ENCODE measurements around the gene MRPL57.
"Not testable (repeated sequence)": the region's sequence is repeated elsewhere in the genome, so short reads cannot be mapped to it uniquely, and the experiment has no call there.

MRPL57 gene

GRCh38 chr13:21142766-21143165 is 33.7 kb upstream of the MRPL57 start:
- no peak for DNase-seq (ENCODE audit: low spot score)
- TF ChIP-seq, protein P1, sequence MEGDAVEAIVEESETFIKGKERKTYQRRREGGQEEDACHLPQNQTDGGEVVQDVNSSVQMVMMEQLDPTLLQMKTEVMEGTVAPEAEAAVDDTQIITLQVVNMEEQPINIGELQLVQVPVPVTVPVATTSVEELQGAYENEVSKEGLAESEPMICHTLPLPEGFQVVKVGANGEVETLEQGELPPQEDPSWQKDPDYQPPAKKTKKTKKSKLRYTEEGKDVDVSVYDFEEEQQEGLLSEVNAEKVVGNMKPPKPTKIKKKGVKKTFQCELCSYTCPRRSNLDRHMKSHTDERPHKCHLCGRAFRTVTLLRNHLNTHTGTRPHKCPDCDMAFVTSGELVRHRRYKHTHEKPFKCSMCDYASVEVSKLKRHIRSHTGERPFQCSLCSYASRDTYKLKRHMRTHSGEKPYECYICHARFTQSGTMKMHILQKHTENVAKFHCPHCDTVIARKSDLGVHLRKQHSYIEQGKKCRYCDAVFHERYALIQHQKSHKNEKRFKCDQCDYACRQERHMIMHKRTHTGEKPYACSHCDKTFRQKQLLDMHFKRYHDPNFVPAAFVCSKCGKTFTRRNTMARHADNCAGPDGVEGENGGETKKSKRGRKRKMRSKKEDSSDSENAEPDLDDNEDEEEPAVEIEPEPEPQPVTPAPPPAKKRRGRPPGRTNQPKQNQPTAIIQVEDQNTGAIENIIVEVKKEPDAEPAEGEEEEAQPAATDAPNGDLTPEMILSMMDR (IDR thresholded peaks at IDR 0.05; ENCODE audit: extremely low read depth, missing control alignments): no peak

DNA sequence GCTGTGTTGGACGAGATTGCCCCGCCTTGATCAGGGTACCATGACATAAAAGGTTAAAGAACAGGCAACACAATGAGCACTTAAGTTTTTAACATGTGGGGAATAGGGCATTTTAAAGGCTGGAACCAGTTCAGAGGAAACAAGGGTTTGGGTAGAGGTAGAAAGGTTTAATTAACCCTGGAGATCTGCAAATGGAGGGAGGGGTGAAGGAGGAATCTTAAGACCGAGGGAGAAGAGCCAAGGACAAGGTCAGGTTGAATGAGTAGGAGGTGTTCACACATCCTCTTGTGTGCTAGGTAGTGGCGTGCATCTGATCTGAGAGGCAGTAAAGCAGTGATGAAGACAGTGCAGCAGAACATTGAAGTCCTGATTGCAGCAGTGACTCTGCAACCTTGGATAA is 28.6 kb upstream of the MRPL57 start:
- TF ChIP-seq, protein P1 (IDR thresholded peaks at IDR 0.05; ENCODE audit: extremely low read depth, missing control alignments): no peak
- no peak for DNase-seq (ENCODE audit: low spot score)

DNA sequence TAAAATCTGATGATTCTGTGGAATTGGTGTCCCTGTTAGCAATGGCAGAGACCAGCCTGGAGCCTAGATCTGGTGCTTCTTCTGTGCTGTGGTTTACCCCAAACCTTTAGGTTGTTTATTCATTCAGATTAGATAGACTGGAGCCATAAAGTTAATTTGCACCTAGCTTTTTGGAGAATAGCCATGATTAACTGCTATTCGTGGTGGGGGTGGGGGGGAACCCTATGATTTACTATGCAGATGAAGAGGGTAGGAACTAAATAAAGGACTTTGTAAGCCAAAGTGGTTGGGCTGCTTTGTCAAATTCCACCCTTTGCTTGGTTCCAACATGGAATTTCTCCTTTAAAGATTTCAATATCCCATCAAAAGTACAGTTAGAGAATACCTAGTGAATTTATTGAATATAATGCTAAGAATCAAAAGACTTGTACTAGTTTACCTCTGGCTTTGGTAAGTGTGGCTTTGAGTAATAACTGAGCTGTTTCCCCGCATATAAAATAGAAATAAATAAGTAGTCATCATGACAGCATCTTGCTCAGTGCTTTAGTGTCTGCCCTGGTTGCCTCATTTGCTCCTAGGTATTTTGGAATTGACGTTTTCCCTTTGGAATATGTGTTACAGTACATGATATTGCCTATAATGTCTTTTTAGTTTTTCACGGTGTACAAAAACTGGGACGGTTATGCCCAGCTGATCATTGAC is 27.8 kb upstream of the MRPL57 start:
- TF ChIP-seq, protein P1 (IDR thresholded peaks at IDR 0.05; ENCODE audit: extremely low read depth, missing control alignments): no peak
- DNase-seq (ENCODE audit: low spot score): no peak

DNA sequence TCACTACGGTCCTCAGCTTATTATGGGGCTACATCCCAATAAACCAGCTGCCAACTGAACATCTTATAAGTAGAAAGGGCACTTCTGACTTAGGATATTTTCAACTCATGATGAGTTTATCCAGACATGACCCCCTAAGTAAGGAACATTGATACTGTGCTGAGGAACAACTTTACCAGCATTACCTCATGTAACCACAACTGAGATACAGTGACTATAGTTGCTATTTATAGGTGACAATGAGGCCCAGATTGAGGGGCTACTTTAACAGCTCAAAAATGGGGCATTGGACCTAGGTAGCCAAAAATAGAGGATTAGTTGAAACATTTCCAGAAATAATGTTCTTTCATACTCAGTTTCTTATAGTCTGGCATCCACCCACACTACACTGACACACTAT is 26.9 kb upstream of the MRPL57 start:
- peak; percentile 25 for DNase-seq (ENCODE audit: low spot score)
- TF ChIP-seq, protein P1 (IDR thresholded peaks at IDR 0.05; ENCODE audit: extremely low read depth, missing control alignments): no peak

GRCh38 chr13:21150013-21150412 is 26.4 kb upstream of the MRPL57 start:
- no peak for DNase-seq (ENCODE audit: low spot score)
- TF ChIP-seq, protein P1 (IDR thresholded peaks at IDR 0.05; ENCODE audit: extremely low read depth, missing control alignments): no peak

GRCh38 chr13:21152251-21152899 is 24.1 kb upstream of the MRPL57 start:
- TF ChIP-seq, protein P1 (IDR thresholded peaks at IDR 0.05; ENCODE audit: extremely low read depth, missing control alignments): no peak
- DNase-seq (ENCODE audit: low spot score): no peak

DNA sequence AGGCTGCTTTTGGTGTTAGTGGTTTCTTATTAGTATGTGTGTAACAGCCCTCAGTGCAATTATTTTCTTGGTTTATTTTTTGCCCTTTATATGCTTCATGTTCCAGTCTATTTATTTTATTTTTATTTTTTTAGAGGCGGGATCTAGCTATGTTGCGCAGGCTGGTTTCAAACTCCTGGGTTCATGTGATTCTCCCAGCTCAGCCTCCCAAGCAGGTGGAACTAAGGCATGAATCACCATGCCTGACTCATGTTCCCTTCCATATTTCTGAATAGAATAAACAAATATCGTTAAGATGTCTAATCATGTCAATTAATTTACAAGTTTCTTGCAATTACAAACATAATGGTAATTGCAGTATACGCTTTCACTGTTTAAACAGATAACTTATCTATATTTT is 11.8 kb upstream of the MRPL57 start:
- DNase-seq (ENCODE audit: low spot score): no peak

DNA sequence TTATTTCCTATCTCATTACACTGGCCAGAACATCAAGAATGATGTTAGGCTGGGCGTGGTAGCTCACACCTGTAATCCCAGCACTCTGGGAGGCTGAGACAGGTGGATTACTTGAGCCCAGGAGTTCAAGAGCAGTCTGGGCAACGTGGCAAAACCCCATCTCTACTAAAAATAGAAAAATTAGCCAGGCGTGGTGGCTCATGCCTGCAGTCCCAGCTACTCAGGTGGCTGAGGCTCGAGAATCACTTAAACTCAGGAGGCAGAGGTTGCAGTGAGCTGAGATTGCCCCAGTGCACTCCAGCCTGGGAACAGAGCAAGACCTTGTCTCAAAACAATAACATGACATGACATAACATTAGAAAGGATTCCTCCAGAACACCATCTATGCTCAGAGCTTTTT is 10.9 kb upstream of the MRPL57 start:
- DNase-seq (ENCODE audit: low spot score): not testable (repeated sequence)

More for the DNA sequence above, 11.8 kb upstream of the MRPL57 start:
- TF ChIP-seq, protein P1 (IDR thresholded peaks at IDR 0.05; ENCODE audit: extremely low read depth, missing control alignments): no peak
